Measurements from ENCODE around the gene DUS3L.
"Not testable (repeated sequence)": the region's sequence is repeated elsewhere in the genome, so short reads cannot be mapped to it uniquely, and the experiment has no call there.

DUS3L gene

GRCh38 chr19:5786593-5787408, 4.2 kb downstream of the DUS3L start:
- TF ChIP-seq CTCF (IDR thresholded peaks at IDR 0.05; ENCODE audit: low read depth, low read length): no peak
- no peak overlapping the region for H3K4me3 ChIP-seq (ENCODE audit: low read depth, low read length)

- TF ChIP-seq CTCF (IDR thresholded peaks at IDR 0.05; ENCODE audit: low read depth, low read length): no peak
- no peak overlapping the region for H3K4me3 ChIP-seq (ENCODE audit: low read depth, low read length)
Observed at GRCh38 chr19:5785423-5785822, 5.5 kb downstream of the DUS3L start.

- no peak for TF ChIP-seq CTCF (IDR thresholded peaks at IDR 0.05; ENCODE audit: low read depth, low read length)
Observed at GRCh38 chr19:5784581-5785147, 6.3 kb downstream of the DUS3L start, which contains the start of gene PRR22. Gene PRR22 (minus strand): TSS chr19:5784746. CDS start chr19:5784660, 86 bp downstream.

GRCh38 chr19:5782945-5783919, 7.7 kb downstream of the DUS3L start:
- no peak for TF ChIP-seq CTCF (IDR thresholded peaks at IDR 0.05; ENCODE audit: low read depth, low read length)
- no peak overlapping the region for H3K4me3 ChIP-seq (ENCODE audit: low read depth, low read length)

More at GRCh38 chr19:5784581-5785147, 6.3 kb downstream of the DUS3L start, which contains the start of gene PRR22:
- no peak within 1 kb of the TSS for H3K4me3 ChIP-seq (ENCODE audit: low read depth, low read length)

- no peak for TF ChIP-seq CTCF (IDR thresholded peaks at IDR 0.05; ENCODE audit: low read depth, low read length)
- H3K4me3 ChIP-seq (ENCODE audit: low read depth, low read length): no peak overlapping the region
Observed at GRCh38 chr19:5782322-5782721, 8.6 kb downstream of the DUS3L start.

GRCh38 chr19:5780916-5781315, 10.0 kb downstream of the DUS3L start:
- H3K4me3 ChIP-seq (ENCODE audit: low read depth, low read length): not testable (repeated sequence)

GRCh38 chr19:5778402-5778801, 12.6 kb downstream of the DUS3L start:
- H3K4me3 ChIP-seq (ENCODE audit: low read depth, low read length): no peak overlapping the region
- no peak for TF ChIP-seq CTCF (IDR thresholded peaks at IDR 0.05; ENCODE audit: low read depth, low read length)

Measured in WI38 (cell line).